H9 (cell line): ENCODE measurements around the gene BHLHE40. TPM values are rescaled to one million over a fixed set of nuclear protein-coding genes. Genes with fewer than 3 reads are reported as not detected.

Experiments used
- DNase-seq: peaks from one replicate; pipeline ENCODE4 v3.0.0-alpha.2; 2017
- H2AFZ ChIP-seq: one replicate; pipeline ENCODE4 v1.6.1; 2013; ENCODE audit warnings: mild to moderate bottlenecking, low read length, control low read depth, moderate library complexity
- H2AK5ac ChIP-seq: 2 replicates; pipeline ENCODE4 v1.6.1; 2013; ENCODE audit warnings: low read length, control low read depth, mixed read lengths; ENCODE audit not compliant: insufficient read length
- H2BK120ac ChIP-seq: one replicate; pipeline ENCODE4 v1.6.1; 2013; ENCODE audit warnings: low read depth, mild to moderate bottlenecking, low read length, control low read depth, inconsistent platforms; ENCODE audit not compliant: poor library complexity, severe bottlenecking
- H2BK12ac ChIP-seq: 2 replicates; pipeline ENCODE4 v1.6.1; 2013; ENCODE audit warnings: low read length, control low read depth, mixed read lengths, low read depth; ENCODE audit not compliant: insufficient read length
- H2BK15ac ChIP-seq: 2 replicates; pipeline ENCODE4 v1.6.1; 2013; ENCODE audit warnings: low read depth, low read length, control low read depth
- H2BK20ac ChIP-seq: one replicate; pipeline ENCODE4 v1.6.1; 2013; ENCODE audit warnings: low read depth, mild to moderate bottlenecking, low read length, control low read depth, inconsistent platforms; ENCODE audit not compliant: poor library complexity, severe bottlenecking
- H2BK5ac ChIP-seq: 2 replicates; pipeline ENCODE4 v1.6.1; 2013; ENCODE audit warnings: low read length, control low read depth, mixed read lengths; ENCODE audit not compliant: insufficient read length
- H3K14ac ChIP-seq: 2 replicates; pipeline ENCODE4 v1.6.1; 2013; ENCODE audit warnings: low read length, control low read depth; ENCODE audit not compliant: insufficient read depth
- H3K18ac ChIP-seq: 2 replicates; pipeline ENCODE4 v1.6.1; 2013; ENCODE audit warnings: low read depth, mild to moderate bottlenecking, mixed read lengths, low read length, control low read depth; ENCODE audit not compliant: insufficient read length
- H3K23ac ChIP-seq: 2 replicates; pipeline ENCODE4 v1.6.1; 2013; ENCODE audit warnings: low read length, control low read depth, mixed read lengths, low read depth; ENCODE audit not compliant: insufficient read length
- H3K23me2 ChIP-seq: 2 replicates; pipeline ENCODE4 v1.6.1; 2013; ENCODE audit warnings: low read depth, mild to moderate bottlenecking, mixed read lengths, low read length, control low read depth; ENCODE audit not compliant: insufficient read length, poor library complexity, severe bottlenecking
- H3K27ac ChIP-seq: 2 replicates; pipeline ENCODE4 v1.5.1; 2013; ENCODE audit warnings: low read length, control low read depth, mixed read lengths, low read depth; ENCODE audit not compliant: insufficient read length
- H3K27me3 ChIP-seq: 2 replicates; pipeline ENCODE4 v1.6.1; 2013; ENCODE audit warnings: low read length, control low read depth, inconsistent platforms; ENCODE audit not compliant: insufficient read depth
- H3K4ac ChIP-seq: 2 replicates; pipeline ENCODE4 v1.6.1; 2013; ENCODE audit warnings: low read depth, mild to moderate bottlenecking, control low read depth, inconsistent platforms, low read length, moderate library complexity
- H3K4me1 ChIP-seq: 2 replicates; pipeline ENCODE4 v1.6.1; 2013; ENCODE audit warnings: low read length, control low read depth, inconsistent platforms; ENCODE audit not compliant: insufficient read depth
- H3K4me2 ChIP-seq: 2 replicates; pipeline ENCODE4 v1.6.1; 2013; ENCODE audit warnings: low read length, control low read depth, mixed read lengths; ENCODE audit not compliant: insufficient read length, insufficient read depth
- H3K56ac ChIP-seq: 2 replicates; pipeline ENCODE4 v1.6.1; 2013; ENCODE audit warnings: low read depth, mild to moderate bottlenecking, mixed read lengths, low read length, control low read depth; ENCODE audit not compliant: insufficient read length
- H3K79me1 ChIP-seq: 2 replicates; pipeline ENCODE4 v1.6.1; 2013; ENCODE audit warnings: low read depth, mild to moderate bottlenecking, moderate library complexity, low read length, control low read depth, inconsistent platforms; ENCODE audit not compliant: insufficient read depth, poor library complexity, severe bottlenecking
- H3K79me2 ChIP-seq: 2 replicates; pipeline ENCODE4 v1.6.1; 2013; ENCODE audit warnings: low read length, control low read depth, inconsistent platforms; ENCODE audit not compliant: insufficient read depth
- H3K9ac ChIP-seq: 2 replicates; pipeline ENCODE4 v1.6.1; 2013; ENCODE audit warnings: low read length, control low read depth, mixed read lengths; ENCODE audit not compliant: insufficient read length; ENCODE audit errors: extremely low read depth
- H3K9me3 ChIP-seq: one replicate; pipeline ENCODE4 v1.6.1; 2013; ENCODE audit warnings: low read depth, low read length, inconsistent platforms; ENCODE audit not compliant: control insufficient read depth
- H3T11ph ChIP-seq: one replicate; pipeline ENCODE4 v1.6.1; 2013; ENCODE audit warnings: mild to moderate bottlenecking, low read length, control low read depth, inconsistent platforms
- H4K20me1 ChIP-seq: one replicate; pipeline ENCODE4 v1.6.1; 2013; ENCODE audit not compliant: control insufficient read depth, insufficient read length, insufficient read depth
- H4K5ac ChIP-seq: 2 replicates; pipeline ENCODE4 v1.6.1; 2013; ENCODE audit warnings: low read depth, mild to moderate bottlenecking, mixed read lengths, low read length, control low read depth; ENCODE audit not compliant: insufficient read length
- H4K8ac ChIP-seq: replicated peaks from 2 replicates; pipeline ENCODE4 v1.6.1; 2013; ENCODE audit warnings: low read length, control low read depth, mixed read lengths, low read depth; ENCODE audit not compliant: insufficient read length
- H4K91ac ChIP-seq: 2 replicates; pipeline ENCODE4 v1.6.1; 2013; ENCODE audit warnings: low read depth, mild to moderate bottlenecking, moderate library complexity, mixed read lengths, low read length, control low read depth; ENCODE audit not compliant: insufficient read length
- H3K27ac Mint-ChIP-seq, 3 experiments: 2 replicates in 2 of 3; 3 replicates in 1 of 3; pipeline ENCODE4 v1.8.0; 2020 to 2021; ENCODE audit warnings: mixed read lengths in 3 of 3, mild to moderate bottlenecking in 1 of 3, moderate library complexity in 1 of 3
- H3K27me3 Mint-ChIP-seq: 2 replicates; pipeline ENCODE4 v1.8.0; 2021; ENCODE audit warnings: low read depth, mild to moderate bottlenecking, moderate library complexity, mixed read lengths
- H3K36me3 Mint-ChIP-seq, 3 experiments: 2 replicates in 2 of 3; 3 replicates in 1 of 3; pipeline ENCODE4 v1.8.0; 2020 to 2021; ENCODE audit warnings: low read depth in 3 of 3, mixed read lengths in 3 of 3; ENCODE audit not compliant: insufficient read depth in 1 of 3
- H3K4me1 Mint-ChIP-seq, 2 experiments: 2 replicates each; pipeline ENCODE4 v1.8.0; 2020; ENCODE audit warnings: mixed read lengths in 2 of 2
- H3K4me3 Mint-ChIP-seq, 2 experiments: 2 replicates in 1 of 2; 3 replicates in 1 of 2; pipeline ENCODE4 v1.8.0; 2020 to 2021; ENCODE audit warnings: mild to moderate bottlenecking in 2 of 2, mixed read lengths in 2 of 2, moderate library complexity in 1 of 2
- H3K9me3 Mint-ChIP-seq, 2 experiments: 2 replicates in 1 of 2; 3 replicates in 1 of 2; pipeline ENCODE4 v1.8.0; 2020; ENCODE audit warnings: mild to moderate bottlenecking in 2 of 2, mixed read lengths in 2 of 2, moderate library complexity in 1 of 2
- WGBS: extraction: QIAGEN DNeasy Blood & Tissue Kit; methylation state at CpG from one replicate; pipeline ENCODE4 v1.1.7; 2013; ENCODE audit warnings: missing lambda C conversion rate, low lambda C conversion rate, mixed read lengths; ENCODE audit not compliant: insufficient read length; ENCODE audit errors: extremely low coverage; 5-methylcytosine and 5-hydroxymethylcytosine counted together
- total RNA-seq: library from RNA; stranded (reverse); gene quantifications from 2 replicates; pipeline ENCODE4 v1.2.1, GENCODE V29; 2021
- TF ChIP-seq, protein P1 (sequence below): fragments of 200-600 bp; sonication (generic); conservative IDR thresholded peaks from 3 replicates; pipeline ENCODE4 v1.8.0; 2021; ENCODE audit warnings: antibody characterized with exemption, mild to moderate bottlenecking

The BHLHE40 gene
- total RNA-seq, 1 experiment from 2014 or later, result 4.1 TPM

DNA sequence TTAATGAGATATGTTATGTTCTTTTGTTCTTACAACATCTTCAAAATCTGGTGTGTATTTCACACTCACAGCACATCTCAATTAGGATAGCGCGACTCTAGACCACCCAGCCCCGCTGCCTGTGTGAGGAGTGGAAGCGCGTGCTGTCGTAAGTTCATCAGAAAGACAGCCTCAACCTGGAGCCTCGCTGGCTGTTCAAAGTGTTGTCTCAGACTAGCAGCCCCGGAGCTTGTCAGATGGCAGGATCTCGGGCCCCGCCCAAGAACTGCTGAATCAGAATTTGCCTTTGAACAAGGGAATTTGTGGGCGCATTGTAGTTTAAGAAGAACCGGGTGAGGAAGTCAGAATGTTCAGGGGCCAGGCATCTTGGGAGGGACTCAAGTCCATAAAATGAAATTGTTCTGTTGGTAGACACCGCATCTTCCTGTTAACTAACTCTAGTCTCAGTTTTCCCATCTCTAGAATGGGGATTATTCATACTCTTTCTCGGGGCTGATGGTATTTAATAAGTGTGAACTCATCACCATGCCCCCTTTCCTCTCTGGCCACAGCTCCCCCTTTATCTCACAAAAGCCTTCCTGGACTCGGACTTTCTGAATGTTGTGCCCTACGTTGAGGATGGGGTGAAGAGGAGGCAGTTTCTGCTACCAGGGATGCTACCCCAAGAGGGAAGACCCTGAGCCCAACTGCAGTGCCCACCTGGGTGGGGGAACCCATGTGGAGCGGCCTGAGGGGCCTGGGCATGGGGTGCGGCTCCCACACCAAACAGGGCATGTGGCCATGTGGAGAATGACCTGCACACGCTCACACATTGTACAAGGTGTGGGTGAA lies 40.4 kb downstream of the BHLHE40 start:
- Histone ChIP-seq H2BK120ac (no peak overlapping the region), H3K14ac (no peak overlapping the region), H3K9ac (no peak overlapping the region), H2BK5ac (no peak overlapping the region), H4K5ac (no peak overlapping the region), H4K20me1 (peaks cover 2% of the 10 kb centered on the region), H2BK15ac (no peak overlapping the region), H3K23me2 (no peaks in the 10 kb centered on the region), H2AFZ (no peak overlapping the region), H3K27ac (no peak overlapping the region), H3K18ac (no peak overlapping the region), H3K4me1 (no peaks in the 10 kb centered on the region), H3K23ac (no peak overlapping the region), H3K79me2 (no peaks in the 10 kb centered on the region), H3K4ac (no peak overlapping the region), H2AK5ac (no peak overlapping the region), H4K8ac (no peak overlapping the region), H3K79me1 (no peaks in the 10 kb centered on the region), H4K91ac (no peak overlapping the region), H2BK20ac (no peak overlapping the region), H3K4me2 (no peak overlapping the region), H3K27me3 (no peaks in the 10 kb centered on the region), H3K56ac (no peak overlapping the region), H2BK12ac (no peak overlapping the region), H3K9me3 (no peaks in the 10 kb centered on the region), H3T11ph (no peak overlapping the region)
- H3K36me3 Mint-ChIP-seq, result no peaks in the 10 kb centered on the region
- no peak overlapping the region for H3K27ac Mint-ChIP-seq
- no peak overlapping the region for H3K4me3 Mint-ChIP-seq
- TF ChIP-seq, protein P1, sequence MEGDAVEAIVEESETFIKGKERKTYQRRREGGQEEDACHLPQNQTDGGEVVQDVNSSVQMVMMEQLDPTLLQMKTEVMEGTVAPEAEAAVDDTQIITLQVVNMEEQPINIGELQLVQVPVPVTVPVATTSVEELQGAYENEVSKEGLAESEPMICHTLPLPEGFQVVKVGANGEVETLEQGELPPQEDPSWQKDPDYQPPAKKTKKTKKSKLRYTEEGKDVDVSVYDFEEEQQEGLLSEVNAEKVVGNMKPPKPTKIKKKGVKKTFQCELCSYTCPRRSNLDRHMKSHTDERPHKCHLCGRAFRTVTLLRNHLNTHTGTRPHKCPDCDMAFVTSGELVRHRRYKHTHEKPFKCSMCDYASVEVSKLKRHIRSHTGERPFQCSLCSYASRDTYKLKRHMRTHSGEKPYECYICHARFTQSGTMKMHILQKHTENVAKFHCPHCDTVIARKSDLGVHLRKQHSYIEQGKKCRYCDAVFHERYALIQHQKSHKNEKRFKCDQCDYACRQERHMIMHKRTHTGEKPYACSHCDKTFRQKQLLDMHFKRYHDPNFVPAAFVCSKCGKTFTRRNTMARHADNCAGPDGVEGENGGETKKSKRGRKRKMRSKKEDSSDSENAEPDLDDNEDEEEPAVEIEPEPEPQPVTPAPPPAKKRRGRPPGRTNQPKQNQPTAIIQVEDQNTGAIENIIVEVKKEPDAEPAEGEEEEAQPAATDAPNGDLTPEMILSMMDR, result no peak
- H3K9me3 Mint-ChIP-seq, result no peaks in the 10 kb centered on the region
- no peak for DNase-seq
- no CpG with 5 or more reads among the region's 19 CpGs for WGBS
- H3K27me3 Mint-ChIP-seq, result no peaks in the 10 kb centered on the region; the same call in none of the 2 replicates
- peaks cover 6 to 8% of the 10 kb centered on the region in 2 experiments for H3K4me1 Mint-ChIP-seq
